Trophoblast cell (in vitro differentiated cells and primary cell): ENCODE data around the gene BECN2.

Experiments used
- DNase-seq, 2 donors: peaks; one replicate each; pipeline ENCODE4 v3.0.0-alpha.2; 2016
- H2AFZ ChIP-seq: 2 replicates; pipeline ENCODE4 v1.6.1; 2013; ENCODE audit warnings: low read length, moderate library complexity, mild to moderate bottlenecking; ENCODE audit not compliant: insufficient read depth, poor library complexity
- H2AK5ac ChIP-seq: 2 replicates; pipeline ENCODE4 v1.6.1; 2013; ENCODE audit warnings: mild to moderate bottlenecking, low read length
- H2BK120ac ChIP-seq: 2 replicates; pipeline ENCODE4 v1.6.1; 2013; ENCODE audit warnings: low read length, mild to moderate bottlenecking, moderate library complexity; ENCODE audit not compliant: insufficient read depth, poor library complexity
- H2BK12ac ChIP-seq: 2 replicates; pipeline ENCODE4 v1.6.1; 2013; ENCODE audit warnings: mild to moderate bottlenecking, low read length, moderate library complexity
- H2BK5ac ChIP-seq: 2 replicates; pipeline ENCODE4 v1.6.1; 2013; ENCODE audit warnings: low read length, low read depth, moderate library complexity, mild to moderate bottlenecking; ENCODE audit not compliant: poor library complexity
- H3K14ac ChIP-seq: 2 replicates; pipeline ENCODE4 v1.6.1; 2013; ENCODE audit warnings: mild to moderate bottlenecking, low read length
- H3K18ac ChIP-seq: 2 replicates; pipeline ENCODE4 v1.6.1; 2013; ENCODE audit warnings: mild to moderate bottlenecking, low read length
- H3K23ac ChIP-seq: 2 replicates; pipeline ENCODE4 v1.6.1; 2013; ENCODE audit warnings: low read length
- H3K27ac ChIP-seq: 2 replicates; pipeline ENCODE4 v1.5.1; 2013; ENCODE audit warnings: low read depth, mild to moderate bottlenecking, inconsistent platforms, low read length, moderate library complexity
- H3K27me3 ChIP-seq: 2 replicates; pipeline ENCODE4 v1.6.1; 2013; ENCODE audit warnings: inconsistent platforms, mild to moderate bottlenecking, low read length, moderate library complexity; ENCODE audit not compliant: insufficient read depth
- H3K36me3 ChIP-seq, 2 experiments: 1 replicate in 1 of 2; 2 replicates in 1 of 2; pipeline ENCODE4 v1.6.1; 2013; ENCODE audit warnings: low read length in 2 of 2, mild to moderate bottlenecking in 2 of 2, moderate library complexity in 1 of 2; ENCODE audit not compliant: insufficient read depth in 2 of 2, control insufficient read depth in 1 of 2
- H3K4ac ChIP-seq: 2 replicates; pipeline ENCODE4 v1.6.1; 2013; ENCODE audit warnings: low read depth, mild to moderate bottlenecking, low read length, moderate library complexity
- H3K4me1 ChIP-seq, 2 experiments: 1 replicate in 1 of 2; 2 replicates in 1 of 2; pipeline ENCODE4 v1.6.1; 2013; ENCODE audit warnings: low read length in 2 of 2, mild to moderate bottlenecking in 2 of 2, moderate library complexity in 1 of 2; ENCODE audit not compliant: insufficient read depth in 2 of 2, control insufficient read depth in 1 of 2
- H3K4me2 ChIP-seq: 2 replicates; pipeline ENCODE4 v1.6.1; 2013; ENCODE audit warnings: inconsistent platforms, mild to moderate bottlenecking, low read length, moderate library complexity
- H3K4me3 ChIP-seq: 2 replicates; pipeline ENCODE4 v1.5.1; 2013; ENCODE audit warnings: mild to moderate bottlenecking, low read depth, low read length, inconsistent platforms
- H3K79me1 ChIP-seq: one replicate; pipeline ENCODE4 v1.6.1; 2013; ENCODE audit warnings: low read length
- H3K79me2 ChIP-seq: 2 replicates; pipeline ENCODE4 v1.6.1; 2013; ENCODE audit warnings: low read length, mild to moderate bottlenecking; ENCODE audit not compliant: control insufficient read depth, insufficient read depth, poor library complexity
- H3K9ac ChIP-seq: 2 replicates; pipeline ENCODE4 v1.6.1; 2013; ENCODE audit warnings: mild to moderate bottlenecking, low read length
- H3K9me3 ChIP-seq: 2 replicates; pipeline ENCODE4 v1.6.1; 2013; ENCODE audit warnings: low read depth, mild to moderate bottlenecking, control low read depth, inconsistent platforms, low read length; ENCODE audit not compliant: insufficient read depth
- H4K12ac ChIP-seq: 2 replicates; pipeline ENCODE4 v1.6.1; 2013; ENCODE audit warnings: low read depth, mild to moderate bottlenecking, low read length, moderate library complexity
- H4K8ac ChIP-seq: 2 replicates; pipeline ENCODE4 v1.6.1; 2013; ENCODE audit warnings: low read depth, mild to moderate bottlenecking, low read length, moderate library complexity
- H4K91ac ChIP-seq: one replicate; pipeline ENCODE4 v1.6.1; 2013; ENCODE audit warnings: low read depth, mild to moderate bottlenecking, low read length, moderate library complexity
- WGBS: extraction: QIAGEN DNeasy Blood & Tissue Kit; methylation state at CpG from one replicate; pipeline ENCODE4 v1.1.7; 2013; ENCODE audit warnings: missing lambda C conversion rate; ENCODE audit not compliant: insufficient read length, insufficient coverage; ENCODE audit errors: extremely low coverage; 5-methylcytosine and 5-hydroxymethylcytosine counted together

The BECN2 gene

GRCh38 chr1:242002072-242002471 is 44.5 kb downstream of the BECN2 start:
- Histone ChIP-seq H3K18ac (no peak overlapping the region), H3K4me2 (no peak overlapping the region), H3K4me1 (peaks cover 7 to 18% of the 10 kb centered on the region in 2 experiments), H3K4ac (no peak overlapping the region), H3K9me3 (peaks cover 2% of the 10 kb centered on the region), H2BK12ac (no peak overlapping the region), H2AFZ (no peak overlapping the region), H4K8ac (no peak overlapping the region), H2AK5ac (no peak overlapping the region), H3K79me1 (no peaks in the 10 kb centered on the region), H2BK120ac (no peak overlapping the region), H3K23ac (no peak overlapping the region), H4K12ac (no peak overlapping the region), H3K27me3 (no peaks in the 10 kb centered on the region), H3K14ac (no peak overlapping the region), H3K4me3 (no peak overlapping the region), H4K91ac (no peak overlapping the region), H2BK5ac (no peak overlapping the region), H3K36me3 (no peaks in the 10 kb centered on the region), H3K79me2 (no peaks in the 10 kb centered on the region), H3K27ac (no peak overlapping the region), H3K9ac (no peak overlapping the region)
- no CpG with 5 or more reads among the region's 5 CpGs for WGBS
- no peak for DNase-seq

GRCh38 chr1:242002510-242002909 is 44.9 kb downstream of the BECN2 start:
- H3K27ac ChIP-seq: no peak overlapping the region
- H3K4ac ChIP-seq: no peak overlapping the region
- no peak overlapping the region for H2BK5ac ChIP-seq
- H3K79me2 ChIP-seq: no peaks in the 10 kb centered on the region
- H3K4me3 ChIP-seq: no peak overlapping the region
- no peaks in the 10 kb centered on the region for H3K36me3 ChIP-seq
- H2BK120ac ChIP-seq: no peak overlapping the region
- no peak overlapping the region for H2AK5ac ChIP-seq
- no peak overlapping the region for H3K23ac ChIP-seq
- H4K91ac ChIP-seq: no peak overlapping the region
- DNase-seq: peak; percentile 75 to 86
- H3K4me1 ChIP-seq: peaks cover 7 to 18% of the 10 kb centered on the region in 2 experiments
- no peaks in the 10 kb centered on the region for H3K27me3 ChIP-seq
- no CpG with 5 or more reads among the region's 4 CpGs for WGBS
- no peak overlapping the region for H3K4me2 ChIP-seq
- no peak overlapping the region for H3K14ac ChIP-seq
- H3K18ac ChIP-seq: no peak overlapping the region
- no peak overlapping the region for H4K8ac ChIP-seq
- H2AFZ ChIP-seq: no peak overlapping the region
- H4K12ac ChIP-seq: no peak overlapping the region
- no peaks in the 10 kb centered on the region for H3K79me1 ChIP-seq
- peaks cover 2% of the 10 kb centered on the region for H3K9me3 ChIP-seq
- no peak overlapping the region for H2BK12ac ChIP-seq
- H3K9ac ChIP-seq: no peak overlapping the region

DNA sequence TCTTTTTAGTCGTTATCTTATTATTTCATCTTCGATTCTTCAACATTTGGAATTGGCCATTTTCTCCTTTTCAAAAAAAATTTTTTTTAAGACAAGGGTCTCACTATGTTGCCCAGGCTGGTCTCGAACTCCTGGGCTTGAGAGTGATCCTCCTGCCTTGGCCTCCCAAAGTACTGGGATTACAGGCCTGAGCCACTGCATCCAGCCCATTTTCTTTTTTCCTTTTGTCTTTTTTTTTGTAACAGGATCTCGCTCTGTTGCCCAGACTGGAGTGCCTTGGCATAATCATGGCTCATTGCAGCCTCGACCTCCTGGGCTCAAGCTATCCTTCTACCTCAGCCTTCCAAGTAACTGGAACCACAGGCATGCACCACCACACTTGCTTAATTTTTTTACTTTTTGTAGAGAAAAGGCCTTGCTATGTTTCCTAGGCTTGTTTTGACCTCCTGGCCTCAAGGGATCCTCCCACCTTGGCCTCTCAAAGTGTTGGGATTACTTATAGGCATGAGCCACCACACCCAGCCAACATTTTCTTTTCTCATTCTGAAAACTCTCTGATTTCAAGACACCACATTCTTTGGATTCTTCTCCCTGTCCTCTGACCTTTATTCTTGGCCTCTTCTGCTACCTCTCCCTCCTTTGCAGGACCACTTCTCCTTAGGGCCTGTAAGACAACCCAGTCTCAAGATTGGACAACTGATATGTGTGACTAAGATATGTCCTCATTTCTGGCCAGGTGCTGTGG is 47.4 kb downstream of the BECN2 start:
- Histone ChIP-seq H3K9me3 (no peaks in the 10 kb centered on the region), H3K4me3 (no peak overlapping the region), H4K12ac (no peak overlapping the region), H3K23ac (no peak overlapping the region), H3K9ac (no peak overlapping the region), H3K27ac (peak overlapping the region; percentile 66), H2BK5ac (peak overlapping the region; percentile 52), H4K91ac (peak overlapping the region; percentile 87), H2BK12ac (peak overlapping the region; percentile 95), H4K8ac (no peak overlapping the region), H3K18ac (no peak overlapping the region), H3K36me3 (no peaks in the 10 kb centered on the region), H3K4me1 (peaks cover 5 to 12% of the 10 kb centered on the region in 2 experiments), H3K4ac (no peak overlapping the region), H2BK120ac (no peak overlapping the region), H3K27me3 (no peaks in the 10 kb centered on the region), H3K4me2 (no peak overlapping the region), H2AK5ac (peak overlapping the region; percentile 44), H2AFZ (no peak overlapping the region), H3K14ac (peak overlapping the region; percentile 35), H3K79me1 (no peaks in the 10 kb centered on the region), H3K79me2 (no peaks in the 10 kb centered on the region)
- peak; percentile 80 to 92 for DNase-seq
- no CpG with 5 or more reads among the region's 5 CpGs for WGBS

DNA sequence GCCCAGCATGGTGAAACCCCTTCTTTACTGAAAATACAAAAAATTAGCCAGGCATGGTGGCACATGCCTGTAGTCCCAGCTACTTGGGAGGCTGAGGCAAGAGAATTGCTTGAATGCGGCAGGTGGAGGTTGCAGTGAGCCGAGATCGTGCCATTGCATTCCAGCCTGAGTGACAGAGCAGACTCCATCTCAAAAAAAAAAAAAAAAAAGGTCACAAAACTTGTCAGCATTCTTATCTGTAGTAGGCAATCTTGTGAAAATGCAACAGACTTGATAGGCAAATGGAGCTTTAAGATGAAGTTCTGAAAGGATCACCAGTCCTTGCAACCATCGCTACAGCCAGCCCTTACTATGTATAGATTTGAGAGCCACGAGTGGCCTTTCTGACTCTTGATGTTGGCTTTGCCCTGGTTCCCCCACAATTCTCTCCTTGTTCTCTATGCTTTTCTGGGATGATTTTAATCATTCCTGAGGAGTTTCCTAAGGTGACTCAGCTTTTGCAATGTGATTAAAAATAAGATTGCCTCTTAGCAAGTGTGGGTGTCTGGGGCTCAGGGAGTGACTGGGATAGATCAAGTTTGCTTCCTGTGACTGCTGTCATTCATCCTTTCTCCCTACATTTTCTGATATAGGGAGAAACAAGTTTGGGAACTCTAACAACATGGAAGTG is 48.4 kb downstream of the BECN2 start:
- H3K9ac ChIP-seq: no peak overlapping the region
- H3K27ac ChIP-seq: peak overlapping the region; percentile 51
- no peak overlapping the region for H4K8ac ChIP-seq
- H3K23ac ChIP-seq: no peak overlapping the region
- whole genome bisulfite sequencing: no CpG with 5 or more reads among the region's 5 CpGs
- H2BK12ac ChIP-seq: no peak overlapping the region
- H3K4ac ChIP-seq: no peak overlapping the region
- H3K36me3 ChIP-seq: no peaks in the 10 kb centered on the region
- no peak overlapping the region for H3K14ac ChIP-seq
- H3K4me3 ChIP-seq: no peak overlapping the region
- no peak overlapping the region for H2AFZ ChIP-seq
- H3K4me1 ChIP-seq: peaks cover 0 to 10% of the 10 kb centered on the region in 2 experiments
- H3K79me1 ChIP-seq: no peaks in the 10 kb centered on the region
- no peak overlapping the region for H2BK120ac ChIP-seq
- no peaks in the 10 kb centered on the region for H3K9me3 ChIP-seq
- H3K79me2 ChIP-seq: no peaks in the 10 kb centered on the region
- no peak overlapping the region for H3K18ac ChIP-seq
- no peak overlapping the region for H2BK5ac ChIP-seq
- no peak overlapping the region for H4K91ac ChIP-seq
- H3K4me2 ChIP-seq: no peak overlapping the region
- H4K12ac ChIP-seq: no peak overlapping the region
- no peak overlapping the region for H2AK5ac ChIP-seq
- no peaks in the 10 kb centered on the region for H3K27me3 ChIP-seq
- DNase-seq: peak; percentile 77 to 82
